Stimulated activated CD4-positive, alpha-beta T cell treated with anti-CD3 and anti-CD28 coated beads, Interleukin-1b, Interleukin-23, amount 100 ng/mL, for 24 hours (primary cell): Measurements from ENCODE around the gene HDAC9.

ENCODE experiments used
- DNase-seq, 4 experiments: peaks; one replicate each; pipeline ENCODE4 v3.0.0-alpha.2; 2020; ENCODE audit warnings: low read depth in 4 of 4, low spot score in 1 of 4

The HDAC9 gene

DNA sequence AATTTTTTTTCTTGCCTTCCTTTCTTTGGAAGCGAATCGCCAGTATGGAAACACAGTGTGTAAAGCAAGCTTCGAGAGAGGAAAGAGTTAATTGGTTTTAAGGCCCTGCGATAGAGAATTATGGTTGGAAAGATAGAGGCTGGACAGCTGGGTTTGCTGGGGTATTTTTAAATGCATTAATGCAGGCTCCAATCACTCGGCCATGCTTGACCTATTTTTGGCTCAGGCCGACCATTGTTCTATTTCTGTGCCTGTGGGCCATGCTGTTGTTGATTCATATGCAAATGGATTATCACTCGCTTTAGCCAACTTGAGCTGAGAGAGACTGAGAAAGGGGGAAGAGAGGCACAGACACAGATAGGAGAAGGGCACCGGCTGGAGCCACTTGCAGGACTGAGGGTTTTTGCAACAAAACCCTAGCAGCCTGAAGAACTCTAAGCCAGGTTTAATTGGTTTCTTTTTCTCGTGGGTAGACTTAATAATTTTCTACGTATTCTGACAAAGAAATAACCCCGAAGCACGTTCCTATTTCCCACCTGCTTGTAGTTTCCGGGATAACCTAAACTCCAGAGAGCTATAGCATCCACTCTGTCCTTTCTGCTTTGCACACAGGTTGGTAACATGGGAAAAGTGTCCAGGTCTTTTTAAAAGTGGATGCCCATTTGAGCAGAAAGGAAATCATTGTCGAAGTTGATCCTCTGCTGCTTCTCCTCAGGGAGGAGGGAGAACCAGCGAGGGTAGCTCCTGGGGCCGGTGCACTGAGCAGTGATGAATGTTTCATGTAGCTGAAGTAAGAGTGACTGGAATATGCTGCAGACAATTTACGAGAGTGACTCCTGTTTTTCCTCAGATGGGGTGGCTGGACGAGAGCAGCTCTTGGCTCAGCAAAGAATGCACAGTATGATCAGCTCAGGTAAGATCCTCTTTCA lies at the start of gene HDAC9:
TSS of gene HDAC9 (plus strand) at position 338 of the 929 bp plus-strand sequence. CDS start at position 892, 554 bp downstream.
- no peak for DNase-seq

DNA sequence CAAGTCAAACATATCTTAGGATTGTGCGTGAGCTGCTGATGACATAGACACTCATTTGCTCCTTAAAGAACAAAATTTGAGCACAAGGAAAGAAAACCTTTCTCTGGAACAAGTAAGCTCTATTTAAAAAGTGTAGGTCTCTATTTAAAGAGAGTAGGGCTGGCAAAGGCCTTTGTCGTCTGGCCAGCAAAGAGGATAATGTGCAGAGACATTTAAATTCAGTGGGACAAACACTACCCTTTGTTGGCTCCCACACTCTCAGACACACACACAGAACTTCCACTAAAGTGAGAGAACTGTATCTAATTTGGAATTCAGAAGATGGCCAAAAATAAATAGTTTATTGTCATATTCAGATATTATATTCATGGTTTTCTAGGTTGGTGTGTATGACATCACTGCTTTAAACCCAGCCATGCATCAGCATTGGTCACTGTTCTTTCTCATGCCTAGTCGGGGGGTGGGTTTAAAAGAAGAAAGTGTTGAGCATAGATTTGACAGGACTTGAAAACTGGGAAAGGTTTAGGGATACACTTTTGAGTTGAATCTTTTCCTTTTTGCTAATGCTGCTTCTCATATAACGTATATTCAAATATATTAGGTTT lies 49.5 kb upstream of the HDAC9 start:
- no peak for DNase-seq

DNA sequence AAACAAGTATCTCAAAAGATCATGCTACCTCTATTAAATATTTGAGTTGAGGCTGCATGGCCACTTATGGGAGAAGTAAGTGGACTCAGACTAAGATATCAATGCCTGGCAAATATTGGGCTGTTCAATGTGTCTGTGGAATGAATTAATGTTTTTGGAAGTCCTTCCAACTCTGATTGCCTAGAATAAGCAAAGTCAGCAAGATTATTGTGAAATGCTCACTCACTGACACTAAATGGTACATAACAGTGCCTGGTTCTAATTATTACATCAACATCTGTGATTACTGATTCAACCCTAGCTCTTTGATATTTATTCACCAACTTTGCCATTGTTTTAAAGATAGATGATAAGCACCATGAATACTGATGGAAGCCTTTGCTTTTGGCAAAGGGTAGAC lies 45.5 kb upstream of the HDAC9 start:
- no peak for DNase-seq

DNA sequence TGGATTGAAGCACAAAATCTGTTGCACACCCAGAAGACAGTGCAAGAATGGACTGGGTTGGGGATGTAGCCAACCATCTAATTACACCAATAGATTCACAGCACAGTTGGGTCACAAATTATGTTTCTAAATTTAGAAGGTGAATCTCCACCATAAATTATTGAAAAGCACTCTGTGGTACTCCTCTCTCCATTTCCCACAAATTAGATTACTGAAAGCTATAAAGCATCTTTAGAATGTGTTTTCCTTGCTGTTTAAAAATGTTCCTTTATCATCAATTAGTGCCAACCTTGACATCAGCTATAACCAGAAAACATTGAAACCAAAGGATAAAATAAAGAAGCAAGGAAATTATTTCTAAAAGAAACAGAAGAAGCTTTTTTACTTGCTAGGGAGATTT lies 39.9 kb upstream of the HDAC9 start:
- DNase-seq, result no peak

DNA sequence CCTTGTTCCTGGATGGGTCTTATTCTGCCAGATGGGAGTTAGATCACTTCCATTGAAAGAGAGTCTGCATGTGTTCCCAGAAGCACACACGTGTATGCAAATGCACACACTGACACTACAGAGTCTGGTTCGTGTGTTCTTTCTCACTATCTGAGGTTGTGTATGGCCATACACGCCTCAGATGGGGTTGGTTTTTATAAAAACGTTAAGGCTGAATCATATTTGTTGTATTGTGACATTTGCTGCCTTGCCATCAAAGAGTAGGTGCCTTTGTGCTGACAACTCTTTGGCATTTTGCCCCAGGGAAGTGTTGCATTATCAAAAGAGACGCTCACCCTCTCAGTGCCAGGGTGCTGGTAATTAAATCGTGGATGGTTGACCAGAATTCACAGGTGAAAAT lies 37.7 kb upstream of the HDAC9 start:
- DNase-seq, result no peak

- no peak for DNase-seq
These were observed 36.7 kb upstream of the HDAC9 start for GRCh38 chr7:18458830-18459229.

GRCh38 chr7:18459484-18460245 lies 35.9 kb upstream of the HDAC9 start:
- no peak for DNase-seq

DNA sequence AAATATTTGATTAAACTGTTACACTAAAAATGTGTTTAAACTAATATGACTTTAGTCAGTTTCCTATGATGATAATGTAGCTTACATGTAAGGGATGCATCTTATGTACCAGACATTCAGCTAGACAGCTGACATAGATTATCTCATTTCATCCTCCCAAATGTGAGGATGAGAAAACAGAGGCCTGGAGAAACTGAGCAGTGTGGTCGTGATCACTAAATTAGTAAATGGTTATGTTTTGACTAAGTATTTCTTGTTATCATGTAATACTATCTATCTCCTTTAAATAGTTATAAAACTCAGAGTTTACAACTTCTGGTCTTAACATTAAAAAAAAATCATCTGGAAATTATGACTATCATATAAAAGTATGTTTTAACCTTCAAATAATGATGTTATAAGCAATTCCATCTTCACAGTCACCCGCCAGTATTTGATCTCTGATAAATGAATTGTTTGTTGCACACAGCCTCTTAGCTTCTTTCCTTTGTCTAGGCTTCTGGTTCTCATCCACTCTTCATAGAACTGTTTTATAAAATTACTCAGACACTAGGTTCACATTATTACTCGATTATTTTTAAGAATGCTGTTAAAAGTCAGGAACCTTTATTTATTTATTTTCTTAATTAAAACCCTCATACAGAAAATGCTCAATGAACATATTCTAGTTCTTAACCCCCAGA lies 33.6 kb upstream of the HDAC9 start:
- DNase-seq, result no peak

DNA sequence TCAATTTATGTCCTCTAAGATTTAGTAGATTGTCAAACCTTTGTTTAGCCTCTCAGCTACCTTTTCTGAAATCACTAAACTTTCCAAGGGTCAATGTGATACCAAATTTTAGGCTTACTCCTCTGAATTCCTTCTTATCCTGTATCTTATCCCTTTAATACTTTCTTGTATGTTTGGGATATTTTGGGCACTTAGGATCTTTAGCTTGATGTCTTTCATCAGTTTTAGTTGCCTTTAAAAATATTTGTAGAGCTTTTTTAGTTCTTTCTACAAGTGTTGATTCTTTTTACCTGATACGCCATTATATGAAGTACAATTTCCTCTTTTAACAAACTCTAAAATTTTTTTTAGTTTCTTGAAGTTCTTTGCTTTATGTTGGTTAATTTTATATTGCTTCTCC lies 30.7 kb upstream of the HDAC9 start:
- no peak for DNase-seq

DNA sequence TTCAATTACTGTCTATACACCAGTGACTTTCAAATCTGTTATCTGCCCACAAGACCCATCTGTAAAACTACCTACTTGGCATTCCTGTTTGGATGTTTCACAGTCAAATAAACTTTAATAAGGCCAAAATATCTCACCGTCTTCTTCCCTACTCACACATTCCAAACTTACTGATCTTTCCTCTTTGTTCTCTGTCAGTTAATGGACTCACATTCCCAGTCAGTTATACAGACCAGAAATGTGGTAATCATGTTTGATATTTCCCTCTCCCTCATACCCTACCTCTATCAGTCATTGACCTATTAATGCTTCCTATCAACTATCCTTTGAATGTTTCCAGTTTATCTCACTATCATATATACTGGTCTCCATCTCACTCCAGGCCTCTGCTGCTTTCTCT lies 28.5 kb upstream of the HDAC9 start:
- DNase-seq, result no peak

GRCh38 chr7:18468795-18469194 lies 26.8 kb upstream of the HDAC9 start:
- DNase-seq, result no peak

GRCh38 chr7:18469316-18469715 lies 26.2 kb upstream of the HDAC9 start:
- DNase-seq, result no peak

- DNase-seq, result no peak
These were observed 23.9 kb upstream of the HDAC9 start for GRCh38 chr7:18471476-18472160.

DNA sequence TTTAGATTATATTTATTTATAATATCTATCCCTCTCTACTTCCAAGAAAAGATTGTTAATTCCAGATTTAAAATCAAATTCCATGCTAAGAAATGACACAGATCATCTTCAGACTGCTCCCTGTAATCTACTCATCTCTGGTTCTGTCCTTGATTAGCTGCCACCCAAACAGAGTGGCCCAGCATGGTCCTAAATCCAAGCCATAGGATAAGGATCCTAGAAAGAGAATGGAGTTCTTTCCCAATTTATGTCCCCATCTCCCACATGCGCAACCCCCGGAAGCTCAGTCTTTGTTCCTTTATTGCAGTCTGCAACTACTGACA lies 23.4 kb upstream of the HDAC9 start:
- DNase-seq, result no peak

DNA sequence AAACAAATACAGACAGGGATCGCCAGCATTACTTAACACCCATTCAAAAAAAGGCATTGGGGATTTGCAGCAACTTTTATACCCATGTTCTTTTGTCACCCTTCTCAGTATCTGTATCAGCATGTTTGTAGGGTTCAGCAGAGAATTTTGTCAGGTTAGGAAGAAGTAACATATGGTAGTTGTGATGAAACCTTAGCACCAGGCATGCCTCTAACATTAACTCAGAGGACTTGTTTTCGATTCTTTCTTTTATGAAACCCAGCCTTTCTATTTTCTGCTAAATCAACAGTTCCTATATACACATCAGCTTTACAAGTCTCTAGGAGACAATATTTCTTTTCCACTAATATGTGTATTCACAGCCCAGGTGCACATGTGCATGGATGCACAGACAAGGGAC lies 22.4 kb upstream of the HDAC9 start:
- DNase-seq, result no peak

DNA sequence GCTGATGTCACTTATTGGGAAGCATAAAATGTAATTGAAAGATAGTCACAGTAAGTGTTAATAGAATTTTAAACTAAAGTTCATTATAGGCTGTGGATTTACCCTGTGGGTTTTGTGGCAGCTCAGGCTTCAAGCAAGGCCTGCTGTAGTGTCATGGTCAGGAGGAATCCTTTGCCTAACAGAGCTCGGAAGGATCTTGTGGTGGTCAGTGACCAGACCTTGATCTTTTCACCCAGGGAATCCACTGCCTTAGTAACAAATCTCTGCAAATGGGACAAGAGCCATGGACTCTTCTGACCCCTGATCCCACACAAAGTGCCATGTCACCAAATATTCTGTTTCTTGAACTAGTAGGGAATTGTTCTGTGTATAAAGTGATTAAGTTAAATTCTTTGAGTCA lies 20.6 kb upstream of the HDAC9 start:
- DNase-seq, result no peak

DNA sequence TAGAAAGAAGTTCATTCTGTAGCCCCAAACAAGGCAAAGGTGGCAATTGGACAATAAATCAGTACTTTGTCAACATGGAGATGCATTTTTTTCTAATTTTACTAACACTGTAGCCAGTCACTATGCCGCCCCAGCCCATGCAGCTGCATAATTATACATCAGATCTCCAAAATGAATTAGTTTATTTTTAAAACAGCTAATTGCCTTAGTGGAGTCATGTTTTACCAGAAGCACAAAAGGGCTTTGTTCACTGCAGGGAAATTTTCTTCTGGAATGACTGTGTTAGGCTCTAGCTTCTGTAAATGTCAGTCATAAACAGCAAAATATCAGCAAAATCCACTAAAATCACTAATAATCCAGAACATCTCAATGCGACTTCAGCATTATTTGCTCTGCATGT lies 20.1 kb upstream of the HDAC9 start:
- DNase-seq, result no peak

- DNase-seq, result no peak
These were observed 13.8 kb upstream of the HDAC9 start for GRCh38 chr7:18481776-18482175.

- no peak for DNase-seq
These were observed 7.5 kb upstream of the HDAC9 start for GRCh38 chr7:18488049-18488448.

DNA sequence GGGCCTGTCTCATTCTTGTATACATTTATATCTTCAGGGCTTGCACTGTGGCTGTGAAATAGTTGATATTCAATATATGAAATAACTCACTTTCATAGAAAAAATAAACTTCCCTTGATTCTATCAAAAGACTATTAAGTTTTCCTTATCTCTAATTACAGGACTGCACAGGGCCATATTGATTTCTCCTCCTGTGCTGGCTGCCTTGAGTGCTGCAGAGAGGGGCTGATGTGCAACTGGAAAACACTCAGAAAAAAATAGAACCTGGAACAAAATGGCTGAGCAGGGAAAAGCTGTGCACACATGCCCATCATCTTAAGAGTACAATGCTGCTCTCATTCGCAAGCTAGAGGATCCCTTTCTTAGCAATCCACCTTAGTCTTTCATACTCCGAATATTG lies 5.9 kb upstream of the HDAC9 start:
- DNase-seq, result no peak

GRCh38 chr7:18491871-18492270 lies 3.7 kb upstream of the HDAC9 start:
- DNase-seq, result no peak
